ENCODE measurements around the gene MLIP. TPM values are rescaled to one million over a fixed set of nuclear protein-coding genes. Genes with fewer than 3 reads are reported as not detected.

The MLIP gene
- total and polyA plus RNA-seq, 2 experiments from 2014 or later: not detected

- Mint-ChIP-seq H3K9me3 (no peaks in the 10 kb centered on the region), H3K27ac (no peak overlapping the region), H3K4me1 (peaks cover 2% of the 10 kb centered on the region; the same call in 1 of the 3 replicates), H3K27me3 (ENCODE audit: insufficient read depth, low read depth, poor library complexity) (no peaks in the 10 kb centered on the region), H3K36me3 (ENCODE audit: low read depth) (no peaks in the 10 kb centered on the region), H3K4me3 (no peak overlapping the region)
- Histone ChIP-seq H2AFZ (no peak overlapping the region), H3K4me3 (no peak overlapping the region), H3K9me2 (ENCODE audit: insufficient read depth) (no peaks in the 10 kb centered on the region), H3K4me2 (no peak overlapping the region), H3K79me2 (replicated peaks; ENCODE audit: insufficient read depth) (no peaks in the 10 kb centered on the region), H3K27ac (ENCODE audit: low read depth) (no peak overlapping the region), H3K27me3 (ENCODE audit: insufficient read depth) (no peaks in the 10 kb centered on the region), H4K20me1 (replicated peaks; ENCODE audit: insufficient read depth) (no peaks in the 10 kb centered on the region), H3K4me1 (ENCODE audit: insufficient read depth) (no peaks in the 10 kb centered on the region), H3F3A (replicated peaks; ENCODE audit: low read depth) (no peaks in the 10 kb centered on the region), H3K36me3 (ENCODE audit: insufficient read depth) (no peaks in the 10 kb centered on the region)
- no peak for TF ChIP-seq STAT1 (IDR thresholded peaks at IDR 0.05; ENCODE audit: unreplicated experiment)
- TF ChIP-seq CTCF (conservative IDR thresholded peaks at IDR 0.05; ENCODE audit: low read depth in 2 of 2): no peak
- no peak for TF ChIP-seq CREB1 (CRISPR knock-in tag; IDR thresholded peaks at IDR 0.05; ENCODE audit: low read depth)
- no peak for TF ChIP-seq POLR2AphosphoS5 (IDR thresholded peaks at IDR 0.05; ENCODE audit: low read depth)
- TF ChIP-seq NANOG (IDR thresholded peaks at IDR 0.05; ENCODE audit: borderline replicate concordance): no peak
- TF ChIP-seq EZH2 (IDR thresholded peaks at IDR 0.05; ENCODE audit: low read depth, unreplicated experiment): no peak
- no peak for TF ChIP-seq ETS1 (IDR thresholded peaks at IDR 0.05)
- TF ChIP-seq ZNF462 (CRISPR knock-in tag; IDR thresholded peaks at IDR 0.05): no peak
- no peak for TF ChIP-seq ZNF331 (CRISPR knock-in tag; IDR thresholded peaks at IDR 0.05; ENCODE audit: low read depth)
- no peak for TF ChIP-seq JUNB (IDR thresholded peaks at IDR 0.05; ENCODE audit: unreplicated experiment)
- TF ChIP-seq ZNF114 (CRISPR knock-in tag; IDR thresholded peaks at IDR 0.05): no peak
- ATAC-seq: no peak
- DNase-seq (ENCODE audit: low spot score): no peak
These were observed 132.5 kb downstream of the MLIP start for GRCh38 chr6:54243699-54244098.
